ENCODE data around the gene FBXO8. TPM values are rescaled to one million over a fixed set of nuclear protein-coding genes. Genes with fewer than 3 reads are reported as not detected.

The FBXO8 gene
- total RNA-seq, 2 experiments from 2014 or later, result 13.7 to 16.6 TPM

- Mint-ChIP-seq H3K9me3 (ENCODE audit: insufficient read depth) (no peaks in the 10 kb centered on the region), H3K4me3 (no peak overlapping the region), H3K36me3 (ENCODE audit: low read depth) (peaks cover 4% of the 10 kb centered on the region), H3K4me1 (ENCODE audit: low read depth) (no peaks in the 10 kb centered on the region), H3K27me3 (ENCODE audit: low read depth) (no peaks in the 10 kb centered on the region), H3K27ac (no peak overlapping the region)
- no peak for ATAC-seq
- CTCF ChIA-PET, result interaction anchor here (1.2 kb wide), 1 partner anchor 38 kb away, joined by 4 read pairs; no protein-coding TSS in a partner anchor
- POLR2A ChIA-PET, result no interaction called here
- DNase-seq, result no peak
Observed at GRCh38 chr4:174260099-174260498, 23.4 kb downstream of the FBXO8 start.

GRCh38 chr4:174259580-174259979 is 23.9 kb downstream of the FBXO8 start:
- Mint-ChIP-seq H3K36me3 (ENCODE audit: low read depth) (peaks cover 4% of the 10 kb centered on the region), H3K4me3 (no peak overlapping the region), H3K4me1 (ENCODE audit: low read depth) (no peaks in the 10 kb centered on the region), H3K9me3 (ENCODE audit: insufficient read depth) (no peaks in the 10 kb centered on the region), H3K27me3 (ENCODE audit: low read depth) (no peaks in the 10 kb centered on the region), H3K27ac (no peak overlapping the region)
- ATAC-seq (no peak), DNase-seq (no peak)
- ChIA-PET CTCF (interaction anchor here (1.2 kb wide), 1 partner anchor 37 kb away, joined by 4 read pairs; no protein-coding TSS in a partner anchor), POLR2A (no interaction called here)

GRCh38 chr4:174256277-174256713 is 27.2 kb downstream of the FBXO8 start:
- ChIA-PET CTCF (no interaction called here), POLR2A (no interaction called here)
- ATAC-seq, result no peak
- Mint-ChIP-seq H3K27ac (no peak overlapping the region), H3K4me3 (no peak overlapping the region), H3K36me3 (ENCODE audit: low read depth) (peaks cover 2% of the 10 kb centered on the region), H3K9me3 (ENCODE audit: insufficient read depth) (no peaks in the 10 kb centered on the region), H3K4me1 (ENCODE audit: low read depth) (peaks cover 3% of the 10 kb centered on the region), H3K27me3 (ENCODE audit: low read depth) (no peaks in the 10 kb centered on the region)
- DNase-seq, result no peak

- ChIA-PET CTCF (no interaction called here), POLR2A (no interaction called here)
- H3K27me3 Mint-ChIP-seq (ENCODE audit: low read depth), result no peaks in the 10 kb centered on the region
- H3K4me1 Mint-ChIP-seq (ENCODE audit: low read depth), result peaks cover 3% of the 10 kb centered on the region
- no peak overlapping the region for H3K27ac Mint-ChIP-seq
- H3K4me3 Mint-ChIP-seq, result no peak overlapping the region
- H3K36me3 Mint-ChIP-seq (ENCODE audit: low read depth), result peaks cover 2% of the 10 kb centered on the region
- no peaks in the 10 kb centered on the region for H3K9me3 Mint-ChIP-seq (ENCODE audit: insufficient read depth)
- ATAC-seq (no peak), DNase-seq (no peak)
Observed at GRCh38 chr4:174255786-174256185, 27.7 kb downstream of the FBXO8 start.

- H3K27ac Mint-ChIP-seq, result no peak overlapping the region
- ChIA-PET CTCF (no interaction called here), POLR2A (no interaction called here)
Observed at GRCh38 chr4:174255374-174255773, 28.1 kb downstream of the FBXO8 start.

GRCh38 chr4:174254613-174255012 is 28.9 kb downstream of the FBXO8 start:
- ChIA-PET CTCF (no interaction called here), POLR2A (no interaction called here)
- no peak overlapping the region for H3K27ac Mint-ChIP-seq
- no peaks in the 10 kb centered on the region for H3K27me3 Mint-ChIP-seq (ENCODE audit: low read depth)
- no peak overlapping the region for H3K4me3 Mint-ChIP-seq
- H3K9me3 Mint-ChIP-seq (ENCODE audit: insufficient read depth), result no peaks in the 10 kb centered on the region
- H3K4me1 Mint-ChIP-seq (ENCODE audit: low read depth), result peaks cover 3% of the 10 kb centered on the region
- DNase-seq, result no peak
- H3K36me3 Mint-ChIP-seq (ENCODE audit: low read depth), result peaks cover 2% of the 10 kb centered on the region
- no peak for ATAC-seq

More at GRCh38 chr4:174255374-174255773, 28.1 kb downstream of the FBXO8 start:
- DNase-seq, result no peak
- Mint-ChIP-seq H3K4me3 (no peak overlapping the region), H3K27me3 (ENCODE audit: low read depth) (no peaks in the 10 kb centered on the region), H3K4me1 (ENCODE audit: low read depth) (peaks cover 3% of the 10 kb centered on the region), H3K9me3 (ENCODE audit: insufficient read depth) (no peaks in the 10 kb centered on the region), H3K36me3 (ENCODE audit: low read depth) (peaks cover 2% of the 10 kb centered on the region)
- no peak for ATAC-seq

GRCh38 chr4:174252412-174252811 is 31.1 kb downstream of the FBXO8 start:
- Mint-ChIP-seq H3K36me3 (ENCODE audit: low read depth) (peaks cover 2% of the 10 kb centered on the region), H3K4me1 (ENCODE audit: low read depth) (peaks cover 3% of the 10 kb centered on the region), H3K4me3 (no peak overlapping the region), H3K9me3 (ENCODE audit: insufficient read depth) (no peaks in the 10 kb centered on the region), H3K27ac (no peak overlapping the region), H3K27me3 (ENCODE audit: low read depth) (no peaks in the 10 kb centered on the region)
- ChIA-PET POLR2A (no interaction called here), CTCF (no interaction called here)
- no peak for ATAC-seq
- DNase-seq, result no peak

- Mint-ChIP-seq H3K27me3 (ENCODE audit: low read depth) (no peaks in the 10 kb centered on the region), H3K27ac (no peak overlapping the region), H3K4me3 (no peak overlapping the region), H3K4me1 (ENCODE audit: low read depth) (peaks cover 3% of the 10 kb centered on the region), H3K9me3 (ENCODE audit: insufficient read depth) (no peaks in the 10 kb centered on the region), H3K36me3 (ENCODE audit: low read depth) (peaks cover 2% of the 10 kb centered on the region)
- ChIA-PET POLR2A (no interaction called here), CTCF (no interaction called here)
- ATAC-seq (no peak), DNase-seq (no peak)
Observed at GRCh38 chr4:174248407-174248806, 35.1 kb downstream of the FBXO8 start.

- Mint-ChIP-seq H3K27ac (no peak overlapping the region), H3K36me3 (ENCODE audit: low read depth) (no peaks in the 10 kb centered on the region), H3K4me3 (no peak overlapping the region), H3K27me3 (ENCODE audit: low read depth) (no peaks in the 10 kb centered on the region), H3K4me1 (ENCODE audit: low read depth) (peaks cover 2% of the 10 kb centered on the region), H3K9me3 (ENCODE audit: insufficient read depth) (no peaks in the 10 kb centered on the region)
- no peak for DNase-seq
- ChIA-PET POLR2A (interaction anchor here (1.2 kb wide), 1 partner anchor 38 kb away, joined by 4 read pairs; the partner anchor contains the start of genes CEP44 and FBXO8), CTCF (no interaction called here)
- no peak for ATAC-seq
Observed at GRCh38 chr4:174245714-174246113, 37.8 kb downstream of the FBXO8 start.

- no peak overlapping the region for H3K4me3 Mint-ChIP-seq
- no peaks in the 10 kb centered on the region for H3K27me3 Mint-ChIP-seq (ENCODE audit: low read depth)
- no peaks in the 10 kb centered on the region for H3K9me3 Mint-ChIP-seq (ENCODE audit: insufficient read depth)
- no peak for ATAC-seq
- ChIA-PET CTCF (no interaction called here), POLR2A (no interaction called here)
- H3K4me1 Mint-ChIP-seq (ENCODE audit: low read depth), result peaks cover 2% of the 10 kb centered on the region
- no peaks in the 10 kb centered on the region for H3K36me3 Mint-ChIP-seq (ENCODE audit: low read depth)
- DNase-seq, result no peak
- H3K27ac Mint-ChIP-seq, result no peak overlapping the region
Observed at GRCh38 chr4:174244441-174244840, 39.0 kb downstream of the FBXO8 start.

GRCh38 chr4:174241162-174241561 is 42.3 kb downstream of the FBXO8 start:
- no peaks in the 10 kb centered on the region for H3K36me3 Mint-ChIP-seq (ENCODE audit: low read depth)
- ChIA-PET POLR2A (interaction anchor here (1.0 kb wide), 1 partner anchor 43 kb away, joined by 3 read pairs; the partner anchor contains the start of gene CEP44), CTCF (no interaction called here)
- no peaks in the 10 kb centered on the region for H3K27me3 Mint-ChIP-seq (ENCODE audit: low read depth)
- ATAC-seq (no peak), DNase-seq (no peak)
- H3K27ac Mint-ChIP-seq, result no peak overlapping the region
- no peak overlapping the region for H3K4me3 Mint-ChIP-seq
- H3K9me3 Mint-ChIP-seq (ENCODE audit: insufficient read depth), result no peaks in the 10 kb centered on the region
- peaks cover 2% of the 10 kb centered on the region for H3K4me1 Mint-ChIP-seq (ENCODE audit: low read depth)

GRCh38 chr4:174236359-174236758 is 47.1 kb downstream of the FBXO8 start:
- Mint-ChIP-seq H3K27me3 (ENCODE audit: low read depth) (no peaks in the 10 kb centered on the region), H3K9me3 (ENCODE audit: insufficient read depth) (no peaks in the 10 kb centered on the region), H3K27ac (no peak overlapping the region), H3K36me3 (ENCODE audit: low read depth) (no peaks in the 10 kb centered on the region), H3K4me1 (ENCODE audit: low read depth) (peaks cover 2% of the 10 kb centered on the region), H3K4me3 (no peak overlapping the region)
- ChIA-PET CTCF (no interaction called here), POLR2A (no interaction called here)
- DNase-seq (no peak), ATAC-seq (no peak)

GRCh38 chr4:174230680-174231079 is 52.8 kb downstream of the FBXO8 start:
- no peaks in the 10 kb centered on the region for H3K9me3 Mint-ChIP-seq (ENCODE audit: insufficient read depth)
- H3K4me3 Mint-ChIP-seq, result no peak overlapping the region
- ChIA-PET CTCF (interaction anchor here (1.1 kb wide), 1 partner anchor 10 kb away, joined by 4 read pairs; no protein-coding TSS in a partner anchor), POLR2A (no interaction called here)
- DNase-seq (no peak), ATAC-seq (no peak)
- no peak overlapping the region for H3K27ac Mint-ChIP-seq
- H3K36me3 Mint-ChIP-seq (ENCODE audit: low read depth), result no peaks in the 10 kb centered on the region
- H3K4me1 Mint-ChIP-seq (ENCODE audit: low read depth), result no peaks in the 10 kb centered on the region
- peaks cover 24% of the 10 kb centered on the region for H3K27me3 Mint-ChIP-seq (ENCODE audit: low read depth)

All from activated CD8-positive, alpha-beta T cell treated with anti-CD3 and anti-CD28 coated beads, Interleukin-2, amount 10 ng/mL, durations not matched to agents 7 days and 5 days (primary cell).